ENCODE results near the gene INTS6L.
"Not testable (repeated sequence)": the region's sequence is repeated elsewhere in the genome, so short reads cannot be mapped to it uniquely, and the experiment has no call there.

INTS6L gene

GRCh38 chrX:135549519-135549918 is 29.1 kb downstream of the INTS6L start:
- no peak for TF ChIP-seq CTCF (conservative IDR thresholded peaks at IDR 0.05; ENCODE audit: low read length)
- no peak for DNase-seq (ENCODE audit: low read depth)
- H3K4me3 ChIP-seq (ENCODE audit: low read length): no peak overlapping the region

DNA sequence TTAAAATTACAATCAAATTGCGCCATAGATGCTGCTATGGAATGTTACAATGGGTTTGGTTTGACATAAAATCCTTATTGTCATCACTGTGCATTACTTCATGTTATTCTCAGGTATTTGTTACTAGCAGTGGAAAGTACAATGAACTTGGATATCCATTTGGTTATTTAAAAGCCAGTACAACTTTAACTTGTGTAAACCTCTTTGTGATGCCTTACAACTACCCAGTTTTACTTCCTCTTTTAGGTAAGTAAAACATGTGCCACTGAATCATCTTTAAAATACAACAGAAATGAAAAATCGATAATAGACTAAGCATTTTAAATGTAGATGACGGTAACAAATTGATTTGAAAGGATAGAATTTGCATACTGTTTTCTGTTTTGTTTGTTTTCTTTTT is 35.6 kb downstream of the INTS6L start:
- no peak for TF ChIP-seq CTCF (conservative IDR thresholded peaks at IDR 0.05; ENCODE audit: low read length)
- no peak overlapping the region for H3K4me3 ChIP-seq (ENCODE audit: low read length)
- no peak for DNase-seq (ENCODE audit: low read depth)

GRCh38 chrX:135557344-135557743 is 36.9 kb downstream of the INTS6L start:
- DNase-seq (ENCODE audit: low read depth): no peak

DNA sequence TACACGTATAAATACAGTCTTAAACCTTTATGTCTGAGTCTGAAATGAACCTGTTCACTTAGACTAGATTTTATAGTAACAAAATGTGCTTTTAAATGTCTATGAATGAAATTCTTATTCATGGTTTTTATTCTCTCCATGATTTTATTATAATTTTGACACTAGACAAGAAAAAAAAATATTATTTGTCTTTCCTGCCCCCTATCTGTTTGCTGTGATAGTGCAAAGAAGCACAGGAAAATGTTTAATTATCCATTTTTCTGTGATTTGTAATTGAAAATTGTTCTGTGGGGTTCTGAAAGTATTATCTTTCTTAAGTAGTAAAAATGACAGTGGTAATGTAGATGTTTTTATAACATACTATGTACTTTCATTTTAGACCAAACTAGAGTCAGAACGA is 52.0 kb downstream of the INTS6L start:
- no peak overlapping the region for H3K4me3 ChIP-seq (ENCODE audit: low read length)
- DNase-seq (ENCODE audit: low read depth): peak; percentile 0
- TF ChIP-seq CTCF (conservative IDR thresholded peaks at IDR 0.05; ENCODE audit: low read length): peak; percentile 52

More at GRCh38 chrX:135557344-135557743, 36.9 kb downstream of the INTS6L start:
- no peak overlapping the region for H3K4me3 ChIP-seq (ENCODE audit: low read length)
- no peak for TF ChIP-seq CTCF (conservative IDR thresholded peaks at IDR 0.05; ENCODE audit: low read length)

- no peak overlapping the region for H3K4me3 ChIP-seq (ENCODE audit: low read length)
- DNase-seq (ENCODE audit: low read depth): peak; percentile 1
- no peak for TF ChIP-seq CTCF (conservative IDR thresholded peaks at IDR 0.05; ENCODE audit: low read length)
These were observed 61.0 kb downstream of the INTS6L start for GRCh38 chrX:135581496-135581895.

GRCh38 chrX:135585153-135585552 is 64.7 kb downstream of the INTS6L start:
- no peak for DNase-seq (ENCODE audit: low read depth)
- TF ChIP-seq CTCF (conservative IDR thresholded peaks at IDR 0.05; ENCODE audit: low read length): no peak

GRCh38 chrX:135591871-135592270 is 71.4 kb downstream of the INTS6L start:
- TF ChIP-seq CTCF (conservative IDR thresholded peaks at IDR 0.05; ENCODE audit: low read length): no peak
- no peak overlapping the region for H3K4me3 ChIP-seq (ENCODE audit: low read length)
- DNase-seq (ENCODE audit: low read depth): no peak

More at GRCh38 chrX:135585153-135585552, 64.7 kb downstream of the INTS6L start:
- no peak overlapping the region for H3K4me3 ChIP-seq (ENCODE audit: low read length)

DNA sequence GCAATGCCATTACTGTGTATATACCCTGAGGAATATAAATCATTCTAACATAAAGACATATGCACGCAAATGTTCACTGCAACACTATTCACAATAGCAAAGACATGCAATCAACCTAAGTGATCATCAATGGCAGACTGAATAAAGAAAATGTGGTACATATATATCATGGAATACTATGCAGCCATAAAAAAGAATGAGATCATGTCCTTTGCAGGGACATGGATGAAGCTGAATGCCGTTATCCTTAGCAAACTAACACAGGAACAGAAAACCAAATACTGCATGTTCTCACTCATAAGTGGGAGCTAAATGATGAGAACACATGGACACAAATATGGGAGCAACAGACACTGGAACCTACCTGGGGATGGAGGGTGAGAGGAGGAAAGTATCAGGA is 73.6 kb downstream of the INTS6L start:
- DNase-seq (ENCODE audit: low read depth); H3K4me3 ChIP-seq (ENCODE audit: low read length): not testable (repeated sequence)

DNA sequence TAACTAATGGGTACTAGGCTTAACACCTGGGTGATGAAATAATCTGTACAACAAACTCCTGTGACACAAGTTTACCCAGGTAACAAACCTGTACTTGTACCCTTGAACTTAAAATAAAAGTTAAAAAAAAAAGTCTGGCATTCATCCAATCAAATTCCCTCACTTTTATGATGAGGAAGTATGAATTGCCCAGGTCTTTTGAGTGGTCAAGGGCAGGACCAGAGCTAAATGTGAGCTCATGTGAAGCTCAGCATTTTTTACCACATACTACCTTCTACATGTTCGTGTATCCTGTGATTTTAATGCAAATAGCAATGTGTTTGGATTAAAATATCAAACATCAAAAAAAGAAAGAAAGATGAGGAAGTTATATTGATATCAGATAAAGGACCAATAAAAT is 74.0 kb downstream of the INTS6L start:
- not testable (repeated sequence) for DNase-seq (ENCODE audit: low read depth); H3K4me3 ChIP-seq (ENCODE audit: low read length)

Measured in AG10803 (cell line).